Limb (tissue), 2 donors: ENCODE measurements around the gene EFCAB14.
"Not testable (repeated sequence)": the region's sequence is repeated elsewhere in the genome, so short reads cannot be mapped to it uniquely, and the experiment has no call there.

Source experiments
- DNase-seq, 2 donors: peaks; one replicate each; pipeline ENCODE4 v3.0.0-alpha.2; 2016; ENCODE audit errors: extremely low spot score in 2 of 2

The EFCAB14 gene

DNA sequence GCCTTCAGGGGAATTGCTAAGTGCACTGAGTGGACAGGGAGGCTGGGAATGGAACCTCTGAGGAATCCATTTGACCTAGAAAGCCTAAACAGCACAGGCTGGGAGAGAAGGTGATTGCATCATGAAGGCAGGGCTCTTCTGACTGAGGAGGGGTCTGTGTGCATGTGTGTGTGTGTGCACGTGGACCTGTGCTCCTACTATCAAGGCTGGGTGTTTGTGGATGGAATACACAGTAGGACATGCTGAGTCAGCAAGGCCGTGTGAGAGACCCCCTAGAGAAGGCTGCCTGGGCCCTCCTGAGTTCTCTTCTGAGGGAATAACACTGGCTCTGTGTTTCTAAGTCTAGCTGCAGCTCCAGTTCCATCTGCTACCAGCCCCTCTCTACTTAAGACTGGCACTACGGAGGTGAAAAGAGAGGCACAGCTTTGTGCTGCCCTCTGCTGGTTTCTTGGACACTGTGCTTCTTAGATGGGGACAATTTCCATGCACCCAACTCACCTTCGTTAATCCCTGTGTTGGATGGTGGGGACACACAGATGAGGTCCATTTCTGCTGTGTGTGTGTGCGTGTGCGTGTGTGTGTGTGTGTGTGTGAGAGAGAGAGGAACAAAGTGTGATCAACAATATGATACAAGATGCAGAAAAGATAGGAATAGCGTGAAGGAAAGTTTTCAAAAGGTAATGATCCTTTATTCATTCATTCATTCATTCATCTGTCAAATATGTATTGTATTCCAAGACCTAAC is 6.2 kb upstream of the EFCAB14 start:
- peak; percentile 68 to 73 for DNase-seq

DNA sequence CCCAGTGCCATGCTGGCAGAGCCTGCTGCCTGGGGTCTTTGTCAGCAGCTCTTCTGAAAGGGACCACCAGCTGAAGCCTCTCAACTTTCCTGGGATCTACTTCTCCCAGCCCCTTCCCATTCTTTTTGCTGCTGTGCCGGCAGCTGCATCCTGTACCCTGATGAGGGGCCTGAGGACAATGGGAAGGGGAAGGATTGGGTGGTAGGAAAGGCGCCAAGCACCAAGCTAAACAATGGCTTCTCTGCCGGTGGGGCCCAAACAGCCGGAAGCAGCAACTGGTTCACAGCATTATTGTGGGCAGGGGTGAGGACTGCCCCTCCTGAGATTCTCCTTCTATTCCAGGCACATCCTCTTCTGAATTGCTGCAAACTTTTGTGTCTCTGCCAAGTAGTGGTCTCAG is 5.0 kb upstream of the EFCAB14 start:
- no peak for DNase-seq

DNA sequence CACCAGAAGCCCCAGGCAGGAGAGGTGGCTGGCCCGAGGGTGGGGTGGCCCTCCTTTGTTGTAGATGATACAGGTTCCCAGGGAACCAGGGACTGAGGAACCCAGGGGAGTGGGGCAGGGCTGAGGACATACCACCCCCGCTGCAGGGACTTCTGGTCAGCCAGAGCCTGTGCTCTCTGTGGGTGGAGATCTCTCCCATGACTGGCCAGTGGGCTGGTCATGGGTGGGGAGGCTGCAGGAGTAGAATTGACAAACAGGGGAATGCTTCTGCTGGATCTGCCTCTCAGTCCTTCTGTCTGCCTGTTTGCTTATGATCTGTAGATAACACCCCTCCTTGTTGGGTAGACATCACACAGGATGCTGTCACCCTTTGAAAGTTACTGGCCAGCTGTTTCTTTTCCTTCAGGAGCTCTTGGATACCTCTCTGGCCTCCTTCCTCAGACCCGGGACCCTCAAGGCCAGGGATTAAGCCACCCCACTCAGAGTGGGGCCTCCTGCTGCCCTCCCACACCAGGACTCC is 2.8 kb upstream of the EFCAB14 start:
- no peak for DNase-seq

DNA sequence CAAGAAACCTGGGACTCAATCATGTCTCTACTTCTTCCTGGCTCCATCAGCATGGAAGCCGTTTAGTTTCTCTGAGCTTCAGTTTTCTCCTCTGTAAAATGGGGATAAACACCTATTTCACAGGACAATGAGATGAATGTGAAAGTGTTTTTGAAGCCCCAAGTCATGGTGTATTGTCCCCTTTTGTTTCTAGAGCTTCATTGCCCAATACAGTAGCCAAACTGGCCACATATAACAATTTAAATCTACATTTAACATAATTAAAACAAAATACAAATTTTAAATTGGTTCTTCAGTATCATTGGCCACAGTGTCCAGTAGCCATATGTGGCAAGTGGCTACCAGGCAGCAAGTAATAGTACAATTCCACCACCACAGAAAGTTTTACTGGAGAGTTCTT is 2.3 kb upstream of the EFCAB14 start:
- DNase-seq, result no peak

DNA sequence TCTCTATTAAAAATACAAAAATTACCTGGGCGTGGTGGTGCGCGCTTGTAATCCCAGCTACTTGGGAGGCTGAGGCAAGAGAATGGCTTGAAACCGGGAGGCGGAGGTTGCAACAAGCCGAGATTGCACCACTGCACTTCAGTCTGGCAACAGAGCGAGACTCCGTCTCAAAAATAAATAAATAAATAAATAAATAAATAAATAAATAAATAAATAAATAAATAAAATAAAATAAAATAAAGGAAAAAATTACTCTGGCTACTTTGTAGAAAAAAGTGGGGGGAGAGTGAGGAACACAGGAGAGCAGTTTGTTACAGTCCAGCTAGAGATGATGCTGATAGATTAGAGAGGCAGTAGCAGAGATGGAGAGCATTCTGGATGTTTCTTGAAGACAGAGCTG is 1.4 kb upstream of the EFCAB14 start:
- not testable (repeated sequence) for DNase-seq

DNA sequence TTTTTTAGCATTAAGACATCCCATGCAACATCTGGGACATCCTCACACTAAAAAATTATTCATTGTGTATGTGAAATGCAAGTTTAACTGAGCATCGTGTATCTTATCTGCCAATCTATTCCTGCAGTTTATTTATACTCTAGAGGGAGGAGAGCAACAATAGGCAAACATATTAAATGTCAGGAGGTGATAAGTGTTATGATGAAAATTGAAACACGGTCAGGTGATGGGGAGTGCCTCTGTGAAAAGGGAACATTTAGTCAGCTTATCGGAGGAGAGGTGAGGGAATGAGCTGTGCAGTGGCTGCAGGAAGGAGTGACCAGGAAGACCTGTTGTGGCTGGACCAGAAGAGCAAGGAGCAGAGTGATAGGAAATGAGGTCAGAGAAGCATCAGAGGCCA is 775 bp upstream of the EFCAB14 start:
- DNase-seq, result no peak

DNA sequence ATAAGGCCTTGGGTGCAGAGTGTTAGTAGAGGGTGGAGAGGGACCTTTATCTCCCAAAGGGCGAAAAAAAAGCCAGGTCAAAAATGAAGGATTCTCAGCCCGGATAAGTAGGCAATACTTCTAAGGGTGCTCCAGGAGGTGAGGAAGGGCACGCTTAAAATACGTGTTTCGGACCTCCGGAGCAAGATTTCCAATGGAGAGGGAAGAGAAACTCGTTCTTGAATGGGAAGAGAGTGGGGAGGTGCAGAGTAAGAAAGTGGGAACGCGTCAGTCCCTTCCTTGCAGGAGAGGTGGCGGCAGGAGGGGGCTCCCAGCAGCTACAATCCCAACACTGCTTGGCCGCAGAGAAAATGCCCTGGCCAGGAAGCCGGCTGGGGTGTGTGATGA is 581 bp downstream of the EFCAB14 start:
- DNase-seq, result no peak

DNA sequence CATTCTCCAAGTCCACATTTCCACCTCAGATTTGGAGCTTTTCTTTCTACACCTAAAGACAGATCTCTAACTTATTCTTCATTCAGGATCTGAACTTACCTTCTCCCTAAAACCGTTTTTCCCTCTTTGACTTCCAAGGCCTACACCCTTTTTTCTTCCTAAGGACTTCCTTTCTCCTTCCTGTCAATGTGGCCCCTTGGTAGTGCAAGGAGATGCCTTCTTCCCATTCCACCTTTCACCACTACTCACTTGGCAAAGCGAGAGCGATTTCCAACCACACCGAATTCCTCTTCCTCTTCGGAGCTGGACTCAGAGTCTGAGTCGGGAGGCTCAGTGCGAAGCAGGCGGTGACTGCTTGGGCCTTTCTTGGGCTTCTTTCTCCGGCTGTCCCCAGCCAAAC is 1.3 kb downstream of the EFCAB14 start:
- no peak for DNase-seq

DNA sequence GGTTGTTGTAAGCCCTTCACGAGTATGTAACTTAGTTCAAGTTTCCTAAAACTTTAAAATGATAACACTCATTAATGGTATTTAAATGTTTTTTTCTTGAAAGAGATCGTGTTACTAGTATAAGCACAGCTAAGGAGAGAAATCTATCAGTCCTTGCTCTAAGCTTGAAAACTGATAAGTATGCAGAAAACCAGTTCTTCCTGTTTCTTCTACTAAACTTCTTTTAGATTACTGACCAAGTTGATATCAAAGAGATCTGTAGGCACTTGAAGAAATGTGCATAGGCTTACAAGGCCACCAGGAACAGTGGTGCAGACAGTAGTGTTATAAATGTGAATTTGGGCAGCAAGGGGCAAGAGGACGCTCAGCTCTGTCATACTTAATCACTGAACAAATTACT is 3.9 kb downstream of the EFCAB14 start:
- DNase-seq, result no peak

DNA sequence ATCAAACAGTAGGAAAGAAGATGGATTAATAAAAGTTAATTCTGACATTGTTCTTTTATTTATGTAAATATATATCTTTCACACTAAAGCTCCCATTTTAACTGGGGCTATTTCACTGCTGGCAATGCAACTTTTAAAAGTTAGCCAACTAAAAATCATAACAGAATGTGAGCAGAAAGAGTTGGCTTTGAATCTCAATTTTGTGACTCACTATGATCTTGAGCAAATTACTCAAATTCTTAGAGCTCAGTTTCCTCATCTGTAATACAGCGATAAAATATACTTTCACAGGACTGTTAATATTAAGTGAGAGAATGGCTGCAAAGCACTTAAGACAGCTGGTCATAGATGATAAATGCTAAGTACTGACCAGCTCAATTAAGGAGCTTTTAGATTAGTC is 10.8 kb downstream of the EFCAB14 start:
- DNase-seq, result no peak

DNA sequence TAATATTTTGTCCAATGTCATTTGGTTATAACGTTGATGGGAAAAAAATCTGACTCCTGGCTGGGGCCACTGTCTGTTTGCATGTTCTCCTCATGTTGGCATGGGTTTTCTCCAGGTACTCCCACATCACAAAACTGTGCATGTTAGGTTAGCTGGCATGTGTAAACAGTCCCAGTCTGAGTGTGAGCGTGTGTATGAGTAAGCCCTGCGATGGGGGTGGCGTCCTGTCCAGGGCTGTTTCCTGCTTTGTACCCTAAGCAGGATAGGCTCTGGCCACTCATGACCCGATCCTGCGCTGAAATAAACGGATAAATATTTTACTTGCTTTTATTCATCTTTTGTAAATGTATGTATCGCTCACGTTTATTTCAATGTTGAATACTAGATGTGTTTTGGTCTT is 13.5 kb downstream of the EFCAB14 start:
- no peak for DNase-seq

DNA sequence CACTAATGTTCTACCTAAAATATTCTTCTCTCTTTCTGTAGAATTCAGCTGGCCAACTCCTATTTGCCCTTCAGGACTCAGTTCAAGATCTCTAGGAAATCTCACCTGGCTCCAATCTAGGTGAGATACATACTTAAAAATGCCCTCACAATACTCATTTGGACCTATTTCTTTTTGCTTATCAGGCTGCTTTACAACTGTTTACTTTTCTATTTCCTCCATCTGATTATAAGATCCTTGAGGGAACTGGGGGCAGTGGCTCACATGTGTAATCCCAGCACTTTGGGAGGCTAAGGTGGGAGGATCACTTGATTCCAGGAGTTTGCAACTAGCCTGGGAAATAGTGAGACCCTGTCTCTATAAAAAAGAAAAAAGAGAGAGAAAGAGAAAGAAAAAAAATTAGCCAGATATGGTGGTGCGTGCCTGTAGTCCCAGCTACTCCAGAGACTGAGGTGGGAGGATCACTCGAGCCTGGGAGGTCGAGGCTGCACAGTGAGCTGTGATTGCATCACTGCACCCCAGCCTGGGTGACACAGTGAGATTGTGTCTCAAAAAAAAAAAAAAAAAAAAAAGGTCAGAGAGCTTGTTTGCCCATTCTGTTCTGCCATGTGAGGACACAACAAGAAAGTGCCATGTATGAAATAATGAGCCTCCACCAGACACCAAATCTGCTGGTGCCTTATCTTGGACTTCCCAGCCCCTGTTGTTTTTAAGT is 14.8 kb downstream of the EFCAB14 start:
- DNase-seq, result no peak

DNA sequence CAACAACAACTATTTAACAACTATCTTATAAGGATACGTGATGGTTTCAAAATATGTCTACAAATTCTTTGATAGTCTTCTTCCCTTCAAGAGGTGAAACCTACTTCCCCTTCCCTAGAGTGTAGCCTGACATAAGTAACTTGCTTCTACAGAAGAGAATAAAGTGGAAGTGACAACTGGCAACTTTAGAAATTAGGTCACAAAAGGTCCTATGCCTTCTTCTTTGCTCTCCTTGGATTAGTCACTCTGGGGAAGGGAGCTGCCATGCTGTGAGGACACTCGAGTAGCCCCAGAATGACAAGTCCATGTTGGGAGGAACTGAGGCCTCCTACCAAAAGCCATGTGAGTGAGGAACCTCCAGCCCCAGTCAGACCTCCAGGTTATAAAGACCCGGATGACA is 19.2 kb downstream of the EFCAB14 start:
- no peak for DNase-seq

DNA sequence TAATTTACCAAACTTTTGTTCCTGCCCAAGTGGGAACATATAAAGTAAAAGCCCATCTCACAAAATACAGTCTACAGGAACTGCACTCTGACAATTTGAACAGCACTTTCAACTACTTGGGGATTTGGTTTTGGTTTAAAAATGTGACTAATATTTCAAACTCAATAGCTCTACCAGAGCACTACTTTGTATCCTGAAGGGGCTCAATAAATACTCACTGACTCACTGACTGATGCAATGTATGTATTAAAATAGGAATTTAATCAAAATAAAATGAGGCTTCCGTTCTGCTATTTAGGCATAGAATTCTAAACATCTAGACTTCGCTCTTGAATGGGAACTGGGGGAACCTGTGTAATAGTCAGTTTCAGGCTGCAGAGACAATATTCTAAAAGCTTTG is 21.9 kb downstream of the EFCAB14 start:
- no peak for DNase-seq

DNA sequence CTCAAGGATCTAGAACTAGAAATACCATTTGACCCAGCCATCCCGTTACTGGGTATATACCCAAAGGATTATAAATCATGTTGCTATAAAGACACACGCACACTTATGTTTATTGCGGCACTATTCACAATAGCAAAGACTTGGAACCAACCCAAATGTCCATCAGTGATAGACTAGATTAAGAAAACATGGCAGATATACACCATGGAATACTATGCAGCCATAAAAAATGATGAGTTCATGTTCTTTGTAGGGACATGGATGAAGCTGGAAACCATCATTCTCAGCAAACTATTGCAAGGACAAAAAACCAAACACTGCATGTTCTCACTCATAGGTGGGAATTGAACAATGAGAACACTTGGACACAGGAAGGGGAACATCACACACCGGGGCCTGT is 24.2 kb downstream of the EFCAB14 start:
- DNase-seq, result not testable (repeated sequence)

DNA sequence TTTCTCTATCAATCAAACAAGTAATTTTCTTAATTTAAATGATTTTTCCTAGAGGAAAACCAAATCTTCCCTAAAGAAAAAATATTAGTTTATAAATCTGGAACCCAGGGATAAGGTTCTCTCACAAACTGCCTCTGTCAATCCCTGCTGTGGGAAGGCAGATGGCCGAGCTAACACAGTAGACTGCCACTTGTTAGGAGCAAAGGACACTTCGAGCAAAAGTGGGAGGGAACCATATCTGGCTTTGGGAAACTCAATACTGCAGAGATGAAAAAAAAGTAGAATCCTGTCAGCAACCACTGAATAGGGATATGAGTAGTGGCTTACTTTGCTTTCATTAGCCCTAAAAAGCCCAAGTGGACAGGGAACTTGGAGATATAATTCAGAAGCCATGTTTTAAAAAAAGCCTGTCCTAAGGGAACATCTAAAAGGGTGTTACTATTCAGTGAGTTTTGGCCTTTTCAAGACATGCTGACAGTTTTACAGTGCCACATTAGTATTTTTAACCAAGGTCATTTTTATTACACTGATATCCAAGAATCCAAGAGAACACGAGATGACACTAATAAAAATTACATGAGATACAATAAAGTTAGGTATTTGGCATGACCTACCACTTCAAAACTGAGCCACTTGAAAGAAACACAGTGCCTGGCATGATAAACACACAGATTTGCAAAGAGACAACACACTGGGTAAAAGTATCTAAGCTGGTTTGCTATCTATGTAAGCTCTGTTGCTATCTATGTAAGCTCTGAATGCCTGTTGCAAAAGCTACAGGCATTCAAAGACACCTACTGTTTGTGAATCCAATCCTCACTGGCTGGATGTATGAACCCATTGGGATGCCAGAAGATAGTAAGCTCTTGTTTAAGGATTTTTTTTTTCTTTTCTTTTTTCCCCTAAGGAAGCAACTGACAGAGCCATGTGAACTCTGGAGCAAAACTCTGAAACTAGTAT is 25.8 kb downstream of the EFCAB14 start:
- DNase-seq, result no peak

DNA sequence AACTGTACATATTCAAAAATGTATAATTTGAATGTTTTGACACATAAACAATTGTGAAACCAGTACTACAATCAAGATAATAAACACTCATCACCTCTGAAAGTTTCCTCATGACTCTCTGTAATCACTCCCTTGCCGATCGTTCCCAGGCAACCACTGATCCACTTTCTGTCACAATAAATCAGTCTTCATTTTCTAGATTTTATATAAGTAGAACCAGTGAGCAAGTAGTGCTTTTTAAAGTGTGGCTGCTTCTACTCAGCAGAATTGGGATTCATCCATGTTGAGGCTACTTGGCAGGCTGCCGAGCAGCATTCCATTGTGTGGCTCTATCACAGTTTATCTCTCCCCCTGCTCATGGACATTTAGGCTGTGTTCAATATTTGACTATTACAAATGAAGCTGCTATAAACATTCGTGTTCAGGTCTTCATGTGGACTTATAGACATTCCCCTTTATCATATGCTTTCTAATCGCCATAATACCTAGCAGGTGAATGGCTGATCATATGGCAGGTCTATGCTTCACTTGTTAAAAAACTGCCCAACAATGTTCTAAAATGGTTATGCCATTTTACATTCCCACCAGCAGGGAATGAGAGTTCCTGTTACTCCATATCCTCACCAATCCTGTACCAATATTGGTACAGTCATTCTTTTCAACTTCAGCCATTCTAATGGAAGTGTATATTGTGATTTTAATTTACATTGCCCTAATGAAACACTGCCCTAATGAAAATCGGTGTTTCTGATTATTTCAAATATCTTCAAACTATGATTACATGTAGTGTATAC is 26.7 kb downstream of the EFCAB14 start:
- no peak for DNase-seq

DNA sequence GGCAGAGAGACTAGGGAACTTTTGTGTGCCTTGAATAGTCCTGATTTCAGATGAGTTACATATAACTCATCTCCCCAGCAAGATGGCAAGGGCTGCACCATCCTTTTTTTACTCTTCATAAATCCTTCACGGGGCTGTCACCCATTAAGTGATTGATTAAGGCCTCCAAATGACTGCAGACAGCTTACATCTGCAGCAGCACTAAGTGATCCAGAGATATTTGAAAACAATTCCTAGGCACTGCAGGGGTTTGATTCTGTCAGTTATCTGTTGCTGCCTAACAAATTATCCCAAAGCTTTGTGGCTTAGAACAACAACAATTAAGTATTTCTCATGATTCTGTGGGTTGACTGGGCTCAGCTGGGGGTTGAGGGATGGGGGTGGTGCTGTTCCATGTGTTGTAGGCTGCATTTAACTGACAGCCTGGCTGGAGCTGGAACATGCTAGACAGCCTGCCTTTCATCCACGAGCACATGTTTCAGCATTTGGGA is 27.9 kb downstream of the EFCAB14 start:
- no peak for DNase-seq

DNA sequence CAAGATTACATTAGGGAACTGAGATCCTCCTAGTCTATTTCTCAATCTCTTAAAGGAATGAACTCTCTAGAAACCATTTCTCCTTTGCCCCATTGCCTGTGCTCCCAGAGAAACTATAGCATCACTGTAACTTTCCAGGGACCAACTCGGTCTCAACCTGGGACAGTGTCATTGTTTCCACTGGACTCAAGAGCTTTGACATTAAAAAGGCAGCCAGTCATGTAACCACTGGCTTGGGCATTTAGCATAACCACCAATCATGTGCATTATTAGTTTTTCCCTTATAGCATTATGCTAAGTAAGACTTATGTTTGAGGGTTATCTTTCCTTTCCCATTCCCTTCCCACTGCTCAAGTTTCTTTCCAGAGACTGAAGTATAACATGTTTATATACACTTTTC is 29.0 kb downstream of the EFCAB14 start:
- DNase-seq, result no peak

DNA sequence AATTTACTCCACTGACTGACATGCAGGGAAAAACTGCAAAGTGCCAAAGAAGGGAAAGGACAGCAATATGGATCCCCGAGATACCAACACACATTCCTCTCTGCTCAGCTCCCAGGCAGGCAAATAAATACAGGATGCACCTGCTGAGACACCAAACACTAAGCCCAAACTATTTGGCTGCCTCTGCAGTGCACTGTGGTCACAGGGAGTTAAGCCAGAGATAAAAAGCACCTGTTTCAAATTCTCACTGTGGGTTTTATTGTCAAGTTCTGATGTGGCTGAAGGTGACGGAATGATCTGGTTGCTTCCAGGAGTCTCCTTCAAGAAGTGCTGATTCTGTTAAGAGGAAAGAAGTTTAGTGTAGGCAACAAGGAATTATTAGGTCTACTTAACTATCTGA is 29.6 kb downstream of the EFCAB14 start:
- peak in 1 of 2 donors; percentile 9 for DNase-seq
